ENCODE results near the gene DLL1. TPM values are rescaled to one million over a fixed set of nuclear protein-coding genes. Genes with fewer than 3 reads are reported as not detected.

DLL1 gene
- total and polyA plus RNA-seq, 9 of the 15 experiments (the other 6 are each of a cell fraction or from before 2014, with no cell fraction given): not detected

DNA sequence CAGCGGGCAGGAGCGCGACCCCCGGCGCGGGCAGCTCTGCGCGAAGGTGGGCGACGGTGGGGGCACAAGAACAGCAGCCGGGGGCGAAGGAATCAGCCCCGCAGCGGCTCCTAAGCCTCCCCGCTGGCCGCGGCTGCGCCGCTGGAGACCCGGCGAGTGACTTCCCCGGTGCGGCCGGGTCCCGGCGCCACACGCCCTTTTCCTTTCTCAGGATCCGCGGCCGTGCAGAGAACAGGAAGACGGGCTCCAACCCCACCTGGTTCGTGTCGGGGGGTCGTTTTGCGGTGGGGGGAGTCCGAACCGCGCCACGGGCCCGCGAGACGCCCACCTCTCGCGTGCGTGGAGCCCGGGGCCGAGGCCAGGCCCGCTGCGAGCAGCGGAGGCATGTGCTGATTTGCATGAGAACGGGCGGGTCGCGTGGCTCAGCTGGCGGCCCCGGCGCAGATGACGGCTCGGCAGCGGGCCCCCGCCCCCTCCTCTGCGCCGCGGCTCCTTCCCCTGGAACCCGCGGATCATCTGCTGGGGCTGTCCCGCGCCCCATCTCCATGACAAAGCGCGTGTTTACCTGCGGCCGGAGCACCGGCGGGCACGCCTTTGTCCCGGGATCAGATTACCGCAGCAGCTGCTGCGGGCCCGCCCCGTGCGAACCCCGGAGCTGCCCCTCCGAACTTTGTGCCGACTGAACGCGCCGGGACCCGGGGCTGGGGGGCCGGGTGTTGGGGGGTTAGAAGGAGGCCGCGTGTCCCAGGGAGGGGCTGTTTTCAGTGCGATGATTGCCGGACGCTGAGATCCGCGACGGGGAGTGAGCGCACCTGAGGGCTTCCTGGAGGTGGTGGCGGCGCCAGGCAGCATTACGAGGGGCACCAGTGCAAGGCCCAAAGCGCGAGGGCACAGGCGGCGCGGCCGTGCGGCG is 4.9 kb upstream of the DLL1 start (continued):
- TF ChIP-seq, protein P1, sequence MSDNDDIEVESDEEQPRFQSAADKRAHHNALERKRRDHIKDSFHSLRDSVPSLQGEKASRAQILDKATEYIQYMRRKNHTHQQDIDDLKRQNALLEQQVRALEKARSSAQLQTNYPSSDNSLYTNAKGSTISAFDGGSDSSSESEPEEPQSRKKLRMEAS (CRISPR knock-in tag; IDR thresholded peaks at IDR 0.05): 0 out of 2 replicates have a peak, but pooled peaks have one; percentile 6
- no peak for TF ChIP-seq MYNN (IDR thresholded peaks at IDR 0.05)
- TF ChIP-seq MYNN (CRISPR knock-in tag; IDR thresholded peaks at IDR 0.05): no peak
- TF ChIP-seq, protein P2, sequence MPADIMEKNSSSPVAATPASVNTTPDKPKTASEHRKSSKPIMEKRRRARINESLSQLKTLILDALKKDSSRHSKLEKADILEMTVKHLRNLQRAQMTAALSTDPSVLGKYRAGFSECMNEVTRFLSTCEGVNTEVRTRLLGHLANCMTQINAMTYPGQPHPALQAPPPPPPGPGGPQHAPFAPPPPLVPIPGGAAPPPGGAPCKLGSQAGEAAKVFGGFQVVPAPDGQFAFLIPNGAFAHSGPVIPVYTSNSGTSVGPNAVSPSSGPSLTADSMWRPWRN (IDR thresholded peaks at IDR 0.05; ENCODE audit: low read depth): peak; percentile 82
- no peak for TF ChIP-seq ZNF507 (tag; conservative IDR thresholded peaks at IDR 0.05)
- peak; percentile 72 for TF ChIP-seq CHD2 (IDR thresholded peaks at IDR 0.05; ENCODE audit: low read depth, low read length)
- TF ChIP-seq ZFX (CRISPR knock-in tag; IDR thresholded peaks at IDR 0.05): peak; percentile 50; the same call in 1 of the 2 replicates
- TF ChIP-seq, protein P3, sequence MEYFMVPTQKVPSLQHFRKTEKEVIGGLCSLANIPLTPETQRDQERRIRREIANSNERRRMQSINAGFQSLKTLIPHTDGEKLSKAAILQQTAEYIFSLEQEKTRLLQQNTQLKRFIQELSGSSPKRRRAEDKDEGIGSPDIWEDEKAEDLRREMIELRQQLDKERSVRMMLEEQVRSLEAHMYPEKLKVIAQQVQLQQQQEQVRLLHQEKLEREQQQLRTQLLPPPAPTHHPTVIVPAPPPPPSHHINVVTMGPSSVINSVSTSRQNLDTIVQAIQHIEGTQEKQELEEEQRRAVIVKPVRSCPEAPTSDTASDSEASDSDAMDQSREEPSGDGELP (CRISPR knock-in tag; IDR thresholded peaks at IDR 0.05; ENCODE audit: borderline replicate concordance): peak; percentile 84; the same call in 1 of the 2 replicates
- TF ChIP-seq ZNF436 (CRISPR knock-in tag; IDR thresholded peaks at IDR 0.05): peak; percentile 76
- TF ChIP-seq GABPA (tag; conservative IDR thresholded peaks at IDR 0.05; ENCODE audit: low read depth): no peak
- peak; percentile 43 for TF ChIP-seq FUS (optimal IDR thresholded peaks at IDR 0.05; ENCODE audit: low read depth, low read length)
- peak; percentile 13 for TF ChIP-seq ZNF146 (CRISPR knock-in tag; IDR thresholded peaks at IDR 0.05; ENCODE audit: unreplicated experiment)
- TF ChIP-seq, protein P4, sequence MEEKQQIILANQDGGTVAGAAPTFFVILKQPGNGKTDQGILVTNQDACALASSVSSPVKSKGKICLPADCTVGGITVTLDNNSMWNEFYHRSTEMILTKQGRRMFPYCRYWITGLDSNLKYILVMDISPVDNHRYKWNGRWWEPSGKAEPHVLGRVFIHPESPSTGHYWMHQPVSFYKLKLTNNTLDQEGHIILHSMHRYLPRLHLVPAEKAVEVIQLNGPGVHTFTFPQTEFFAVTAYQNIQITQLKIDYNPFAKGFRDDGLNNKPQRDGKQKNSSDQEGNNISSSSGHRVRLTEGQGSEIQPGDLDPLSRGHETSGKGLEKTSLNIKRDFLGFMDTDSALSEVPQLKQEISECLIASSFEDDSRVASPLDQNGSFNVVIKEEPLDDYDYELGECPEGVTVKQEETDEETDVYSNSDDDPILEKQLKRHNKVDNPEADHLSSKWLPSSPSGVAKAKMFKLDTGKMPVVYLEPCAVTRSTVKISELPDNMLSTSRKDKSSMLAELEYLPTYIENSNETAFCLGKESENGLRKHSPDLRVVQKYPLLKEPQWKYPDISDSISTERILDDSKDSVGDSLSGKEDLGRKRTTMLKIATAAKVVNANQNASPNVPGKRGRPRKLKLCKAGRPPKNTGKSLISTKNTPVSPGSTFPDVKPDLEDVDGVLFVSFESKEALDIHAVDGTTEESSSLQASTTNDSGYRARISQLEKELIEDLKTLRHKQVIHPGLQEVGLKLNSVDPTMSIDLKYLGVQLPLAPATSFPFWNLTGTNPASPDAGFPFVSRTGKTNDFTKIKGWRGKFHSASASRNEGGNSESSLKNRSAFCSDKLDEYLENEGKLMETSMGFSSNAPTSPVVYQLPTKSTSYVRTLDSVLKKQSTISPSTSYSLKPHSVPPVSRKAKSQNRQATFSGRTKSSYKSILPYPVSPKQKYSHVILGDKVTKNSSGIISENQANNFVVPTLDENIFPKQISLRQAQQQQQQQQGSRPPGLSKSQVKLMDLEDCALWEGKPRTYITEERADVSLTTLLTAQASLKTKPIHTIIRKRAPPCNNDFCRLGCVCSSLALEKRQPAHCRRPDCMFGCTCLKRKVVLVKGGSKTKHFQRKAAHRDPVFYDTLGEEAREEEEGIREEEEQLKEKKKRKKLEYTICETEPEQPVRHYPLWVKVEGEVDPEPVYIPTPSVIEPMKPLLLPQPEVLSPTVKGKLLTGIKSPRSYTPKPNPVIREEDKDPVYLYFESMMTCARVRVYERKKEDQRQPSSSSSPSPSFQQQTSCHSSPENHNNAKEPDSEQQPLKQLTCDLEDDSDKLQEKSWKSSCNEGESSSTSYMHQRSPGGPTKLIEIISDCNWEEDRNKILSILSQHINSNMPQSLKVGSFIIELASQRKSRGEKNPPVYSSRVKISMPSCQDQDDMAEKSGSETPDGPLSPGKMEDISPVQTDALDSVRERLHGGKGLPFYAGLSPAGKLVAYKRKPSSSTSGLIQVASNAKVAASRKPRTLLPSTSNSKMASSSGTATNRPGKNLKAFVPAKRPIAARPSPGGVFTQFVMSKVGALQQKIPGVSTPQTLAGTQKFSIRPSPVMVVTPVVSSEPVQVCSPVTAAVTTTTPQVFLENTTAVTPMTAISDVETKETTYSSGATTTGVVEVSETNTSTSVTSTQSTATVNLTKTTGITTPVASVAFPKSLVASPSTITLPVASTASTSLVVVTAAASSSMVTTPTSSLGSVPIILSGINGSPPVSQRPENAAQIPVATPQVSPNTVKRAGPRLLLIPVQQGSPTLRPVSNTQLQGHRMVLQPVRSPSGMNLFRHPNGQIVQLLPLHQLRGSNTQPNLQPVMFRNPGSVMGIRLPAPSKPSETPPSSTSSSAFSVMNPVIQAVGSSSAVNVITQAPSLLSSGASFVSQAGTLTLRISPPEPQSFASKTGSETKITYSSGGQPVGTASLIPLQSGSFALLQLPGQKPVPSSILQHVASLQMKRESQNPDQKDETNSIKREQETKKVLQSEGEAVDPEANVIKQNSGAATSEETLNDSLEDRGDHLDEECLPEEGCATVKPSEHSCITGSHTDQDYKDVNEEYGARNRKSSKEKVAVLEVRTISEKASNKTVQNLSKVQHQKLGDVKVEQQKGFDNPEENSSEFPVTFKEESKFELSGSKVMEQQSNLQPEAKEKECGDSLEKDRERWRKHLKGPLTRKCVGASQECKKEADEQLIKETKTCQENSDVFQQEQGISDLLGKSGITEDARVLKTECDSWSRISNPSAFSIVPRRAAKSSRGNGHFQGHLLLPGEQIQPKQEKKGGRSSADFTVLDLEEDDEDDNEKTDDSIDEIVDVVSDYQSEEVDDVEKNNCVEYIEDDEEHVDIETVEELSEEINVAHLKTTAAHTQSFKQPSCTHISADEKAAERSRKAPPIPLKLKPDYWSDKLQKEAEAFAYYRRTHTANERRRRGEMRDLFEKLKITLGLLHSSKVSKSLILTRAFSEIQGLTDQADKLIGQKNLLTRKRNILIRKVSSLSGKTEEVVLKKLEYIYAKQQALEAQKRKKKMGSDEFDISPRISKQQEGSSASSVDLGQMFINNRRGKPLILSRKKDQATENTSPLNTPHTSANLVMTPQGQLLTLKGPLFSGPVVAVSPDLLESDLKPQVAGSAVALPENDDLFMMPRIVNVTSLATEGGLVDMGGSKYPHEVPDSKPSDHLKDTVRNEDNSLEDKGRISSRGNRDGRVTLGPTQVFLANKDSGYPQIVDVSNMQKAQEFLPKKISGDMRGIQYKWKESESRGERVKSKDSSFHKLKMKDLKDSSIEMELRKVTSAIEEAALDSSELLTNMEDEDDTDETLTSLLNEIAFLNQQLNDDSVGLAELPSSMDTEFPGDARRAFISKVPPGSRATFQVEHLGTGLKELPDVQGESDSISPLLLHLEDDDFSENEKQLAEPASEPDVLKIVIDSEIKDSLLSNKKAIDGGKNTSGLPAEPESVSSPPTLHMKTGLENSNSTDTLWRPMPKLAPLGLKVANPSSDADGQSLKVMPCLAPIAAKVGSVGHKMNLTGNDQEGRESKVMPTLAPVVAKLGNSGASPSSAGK (IDR thresholded peaks at IDR 0.05): peak; percentile 33; the same call in 1 of the 2 replicates
- peak; percentile 65 for TF ChIP-seq CXXC5 (CRISPR knock-in tag; IDR thresholded peaks at IDR 0.05)
